Right lobe of liver (tissue), 4 donors: ENCODE results near the gene SYNJ2.

Experiments used
- CTCF ChIP-seq, 4 donors: fragments of 200-600 bp in 3 of 4; fragments of 450-650 bp in 1 of 4; IDR thresholded peaks; one replicate each; pipeline versions ENCODE4 v1.5.1 to v1.8.0; 2016 to 2022; ENCODE audit warnings: antibody characterized with exemption in 4 of 4, mild to moderate bottlenecking in 2 of 4
- POLR2A ChIP-seq: fragments of 450-650 bp; IDR thresholded peaks from one replicate; pipeline ENCODE4 v1.6.1; 2017; ENCODE audit warnings: antibody characterized with exemption, mild to moderate bottlenecking
- donor health status: DM: no; HTN: no; CAD: no.
- donor health status: DM: no; HTN: no; CAD: no.
- donor health status: DM: no; HTN: yes; CAD: no.

- TF ChIP-seq CTCF (IDR thresholded peaks at IDR 0.05) = no peak
- TF ChIP-seq POLR2A = no peak
Observed at GRCh38 chr6:158008864-158009113, 27.1 kb downstream of the SYNJ2 start.
